ENCODE results near the gene KLHL1.

Gene KLHL1

GRCh38 chr13:69866555-69866954 lies 241.7 kb downstream of the KLHL1 start:
- no peak for DNase-seq (ENCODE audit: low spot score)

- DNase-seq (ENCODE audit: low spot score), result no peak
Measured at GRCh38 chr13:69857183-69857821, 250.9 kb downstream of the KLHL1 start.

- no peak for DNase-seq (ENCODE audit: low spot score)
Measured at GRCh38 chr13:69856331-69856730, 251.9 kb downstream of the KLHL1 start.

- no peak for DNase-seq (ENCODE audit: low spot score)
Measured at GRCh38 chr13:69828527-69828926, 279.7 kb downstream of the KLHL1 start.

- no peak for DNase-seq (ENCODE audit: low spot score)
Measured at GRCh38 chr13:69820180-69820579, 288.1 kb downstream of the KLHL1 start.

- no peak for DNase-seq (ENCODE audit: low spot score)
Measured at GRCh38 chr13:69817333-69817869, 290.9 kb downstream of the KLHL1 start.

GRCh38 chr13:69809152-69809551 lies 299.1 kb downstream of the KLHL1 start:
- DNase-seq (ENCODE audit: low spot score), result no peak

- DNase-seq (ENCODE audit: low spot score), result no peak
Measured at GRCh38 chr13:69796256-69796655, 312.0 kb downstream of the KLHL1 start.

- no peak for DNase-seq (ENCODE audit: low spot score)
Measured at GRCh38 chr13:69793783-69794453, 314.3 kb downstream of the KLHL1 start.

GRCh38 chr13:69776937-69777336 lies 331.3 kb downstream of the KLHL1 start:
- no peak for DNase-seq (ENCODE audit: low spot score)

- no peak for DNase-seq (ENCODE audit: low spot score)
Measured at GRCh38 chr13:69769608-69770007, 338.6 kb downstream of the KLHL1 start.

- no peak for DNase-seq (ENCODE audit: low spot score)
Measured at GRCh38 chr13:69761581-69761980, 346.7 kb downstream of the KLHL1 start.

GRCh38 chr13:69755101-69755500 lies 353.2 kb downstream of the KLHL1 start:
- DNase-seq (ENCODE audit: low spot score), result no peak

- no peak for DNase-seq (ENCODE audit: low spot score)
Measured at GRCh38 chr13:69751259-69751658, 357.0 kb downstream of the KLHL1 start.

- no peak for DNase-seq (ENCODE audit: low spot score)
Measured at GRCh38 chr13:69737129-69737935, 370.9 kb downstream of the KLHL1 start.

- no peak for DNase-seq (ENCODE audit: low spot score)
Measured at GRCh38 chr13:69721631-69722030, 386.6 kb downstream of the KLHL1 start.

GRCh38 chr13:69720278-69720983 lies 387.8 kb downstream of the KLHL1 start:
- DNase-seq (ENCODE audit: low spot score), result no peak

- DNase-seq (ENCODE audit: low spot score), result no peak
Measured at GRCh38 chr13:69706807-69707206, 401.4 kb downstream of the KLHL1 start.

GRCh38 chr13:69704311-69704710 lies 403.9 kb downstream of the KLHL1 start:
- DNase-seq (ENCODE audit: low spot score), result no peak

- DNase-seq (ENCODE audit: low spot score), result no peak
Measured at GRCh38 chr13:69690999-69691398, 417.3 kb downstream of the KLHL1 start.

GRCh38 chr13:69683921-69684686 lies 424.1 kb downstream of the KLHL1 start:
- no peak for DNase-seq (ENCODE audit: low spot score)
